SK-N-SH (cell line): ENCODE measurements around the gene DNAH3. TPM values are rescaled to one million over a fixed set of nuclear protein-coding genes. Genes with fewer than 3 reads are reported as not detected.

Experiments
- CTCF ChIA-PET: fragments of 300-600, 350-600 bp; formaldehyde crosslinking; extraction: SDS; loops from one replicate; lab custom pipeline; 2021; lab: Yijun Ruan, JAX
- POLR2A ChIA-PET: fragments of 350-600 bp; sonication (Branson Sonifier 250); formaldehyde crosslinking; extraction: SDS; loops from one replicate; lab custom pipeline; 2020; ENCODE audit warnings: antibody characterized with exemption, inconsistent platforms; lab: Yijun Ruan, JAX
- DNase-seq: peaks from one replicate; pipeline ENCODE4 v3.0.0; 2012
- H2AFZ ChIP-seq: fragments of 200-600 bp; sonication (generic); 2 replicates; pipeline ENCODE4 v1.8.1; 2016; ENCODE audit warnings: antibody characterized with exemption, mild to moderate bottlenecking, low read depth
- H3F3A ChIP-seq: fragments of 200-600 bp; sonication (generic); replicated peaks from 2 replicates; pipeline ENCODE3; 2016; ENCODE audit warnings: antibody characterized with exemption, mild to moderate bottlenecking; ENCODE audit not compliant: insufficient read depth
- H3K27ac ChIP-seq, 2 experiments: fragments of 200-500 bp in 1 of 2; fragments of 200-600 bp in 1 of 2; sonication (Bioruptor generic) in 1 of 2; sonication (generic), shearing (Covaris generic) in 1 of 2; 2 replicates each; pipeline versions ENCODE4 v1.5.1 to v1.6.1; 2014 to 2016; ENCODE audit warnings: low read depth in 2 of 2, inconsistent platforms in 1 of 2, low read length in 1 of 2, mild to moderate bottlenecking in 1 of 2, mixed read lengths in 1 of 2
- H3K27me3 ChIP-seq: fragments of 200-600 bp; sonication (generic), shearing (Covaris generic); 2 replicates; pipeline ENCODE4 v1.6.1; 2016; ENCODE audit warnings: mixed run types; ENCODE audit not compliant: insufficient read depth
- H3K36me3 ChIP-seq, 2 experiments: fragments of 200-500 bp in 1 of 2; fragments of 200-600 bp in 1 of 2; sonication (Bioruptor generic) in 1 of 2; sonication (generic) in 1 of 2; replicated peaks in 1 of 2; 2 replicates each; pipeline versions ENCODE3 to v1.5.1; 2014 to 2016; ENCODE audit warnings: low read length in 1 of 2, mild to moderate bottlenecking in 1 of 2; ENCODE audit not compliant: insufficient read depth in 2 of 2, control insufficient read depth in 1 of 2
- H3K4me1 ChIP-seq, 2 experiments: fragments of 200-500 bp in 1 of 2; fragments of 200-600 bp in 1 of 2; sonication (Bioruptor generic) in 1 of 2; sonication (generic), shearing (Covaris generic) in 1 of 2; 2 replicates each; pipeline versions ENCODE4 v1.5.1 to v1.6.1; 2014 to 2016; ENCODE audit warnings: low read depth in 1 of 2, low read length in 1 of 2, mixed run types in 1 of 2; ENCODE audit not compliant: insufficient read depth in 2 of 2, control insufficient read depth in 1 of 2
- H3K4me2 ChIP-seq: fragments of 200-600 bp; sonication (generic), shearing (Covaris generic); 2 replicates; pipeline ENCODE4 v1.6.1; 2017; ENCODE audit warnings: mixed run types
- H3K4me3 ChIP-seq, 2 experiments: fragments of 200-500 bp in 1 of 2; fragments of 200-600 bp in 1 of 2; sonication (Bioruptor generic) in 1 of 2; sonication (generic), shearing (Covaris generic) in 1 of 2; 2 replicates each; pipeline versions ENCODE4 v1.5.1 to v1.8.1; 2014 to 2016; ENCODE audit warnings: low read depth in 2 of 2, inconsistent platforms in 1 of 2, low read length in 1 of 2, mild to moderate bottlenecking in 1 of 2, mixed read lengths in 1 of 2, moderate library complexity in 1 of 2
- H3K79me2 ChIP-seq: fragments of 200-600 bp; sonication (generic); 2 replicates; pipeline ENCODE4 v1.8.1; 2017; ENCODE audit warnings: mild to moderate bottlenecking; ENCODE audit not compliant: insufficient read depth
- H3K9ac ChIP-seq: fragments of 200-600 bp; sonication (generic); 2 replicates; pipeline ENCODE4 v1.6.1; 2017; ENCODE audit warnings: mixed run types
- H3K9me2 ChIP-seq: fragments of 200-600 bp; sonication (generic); 2 replicates; pipeline ENCODE4 v1.6.1; 2017; ENCODE audit warnings: mixed run types
- H3K9me3 ChIP-seq: fragments of 200-600 bp; sonication (generic); 2 replicates; pipeline ENCODE4 v1.6.1; 2017; ENCODE audit warnings: mixed run types, mild to moderate bottlenecking, moderate library complexity
- H4K20me1 ChIP-seq: fragments of 200-600 bp; sonication (generic); 2 replicates; pipeline ENCODE4 v1.6.1; 2017; ENCODE audit warnings: mild to moderate bottlenecking, mixed run types; ENCODE audit not compliant: insufficient read depth
- CHD2 ChIP-seq: fragments of 150-350 bp; IDR thresholded peaks from 2 replicates; pipeline ENCODE4 v1.6.1; 2018; ENCODE audit warnings: low read length; ENCODE audit not compliant: partially characterized antibody
- ELF1 ChIP-seq: IDR thresholded peaks from 2 replicates; pipeline ENCODE4 v1.4.0; 2012
- EP300 ChIP-seq, 2 experiments: IDR thresholded peaks; 2 replicates each; pipeline versions ENCODE4 v1.4.0 to v1.6.1; 2012; ENCODE audit warnings: borderline replicate concordance in 1 of 2, low read depth in 1 of 2, low read length in 1 of 2
- EZH2phosphoT487 ChIP-seq: fragments of 200-600 bp; sonication (generic); IDR thresholded peaks from 2 replicates; pipeline ENCODE4 v1.6.1; 2017; ENCODE audit warnings: low read depth, mixed run types, mild to moderate bottlenecking, antibody characterized with exemption, moderate library complexity, borderline replicate concordance
- GABPA ChIP-seq: IDR thresholded peaks from 2 replicates; pipeline ENCODE4 v1.4.0; 2012; ENCODE audit warnings: low read depth, mild to moderate bottlenecking
- MXI1 ChIP-seq: IDR thresholded peaks from 2 replicates; pipeline ENCODE4 v1.6.1; 2012; ENCODE audit warnings: mild to moderate bottlenecking, low read depth, low read length, improper control_type of control experiment
- NFIC ChIP-seq: IDR thresholded peaks from 2 replicates; pipeline ENCODE4 v1.4.0; 2012; ENCODE audit warnings: borderline replicate concordance
- RAD21 ChIP-seq: IDR thresholded peaks from 2 replicates; pipeline ENCODE4 v1.6.1; 2012; ENCODE audit warnings: mild to moderate bottlenecking, low read length
- RCOR1 ChIP-seq: fragments of 150-350 bp; IDR thresholded peaks from 2 replicates; pipeline ENCODE4 v1.6.1; 2017; ENCODE audit warnings: antibody characterized with exemption, low read length
- RFX5 ChIP-seq: IDR thresholded peaks from 2 replicates; pipeline ENCODE4 v1.6.1; 2012; ENCODE audit warnings: mild to moderate bottlenecking, improper control_type of control experiment, low read length
- RXRA ChIP-seq: IDR thresholded peaks from 2 replicates; pipeline ENCODE4 v1.4.0; 2012; ENCODE audit warnings: low read depth, mild to moderate bottlenecking, borderline replicate concordance
- SMC3 ChIP-seq: IDR thresholded peaks from 2 replicates; pipeline ENCODE4 v1.6.1; 2012; ENCODE audit warnings: low read depth, low read length, improper control_type of control experiment
- TAF1 ChIP-seq: IDR thresholded peaks from 2 replicates; pipeline ENCODE4 v1.6.1; 2012; ENCODE audit warnings: low read depth, mild to moderate bottlenecking, low read length, moderate library complexity, borderline replicate concordance
- WGBS: methylation state at CpG from one replicate; pipeline ENCODE4 v1.1.6; 2017; ENCODE audit warnings: low lambda C conversion rate; 5-methylcytosine and 5-hydroxymethylcytosine counted together
- polyA plus RNA-seq, 3 experiments: library from polyadenylated mRNA; depleted of rRNA; stranded (reverse); fragments of >200 nt; gene quantifications; 2 replicates each; pipeline ENCODE4 v1.2.3, GENCODE V29; 2012
- TF ChIP-seq, protein P1 (sequence below): fragments of 200-600 bp; sonication (generic); IDR thresholded peaks from 2 replicates; pipeline ENCODE4 v1.6.1; 2017; ENCODE audit warnings: antibody characterized with exemption, mild to moderate bottlenecking, moderate library complexity
- TF ChIP-seq, protein P2 (sequence below): IDR thresholded peaks from 2 replicates; pipeline ENCODE4 v1.6.1; 2012; ENCODE audit warnings: mild to moderate bottlenecking, low read depth, low read length, moderate library complexity
- TF ChIP-seq, protein P3 (sequence below): fragments of 150-350 bp; IDR thresholded peaks from 2 replicates; pipeline ENCODE4 v1.6.1; 2016; ENCODE audit warnings: mild to moderate bottlenecking, low read depth, low read length

Gene DNAH3
- polyA plus RNA-seq, 1 of the 3 experiments (the other 2 are of a cell fraction): not detected

DNA sequence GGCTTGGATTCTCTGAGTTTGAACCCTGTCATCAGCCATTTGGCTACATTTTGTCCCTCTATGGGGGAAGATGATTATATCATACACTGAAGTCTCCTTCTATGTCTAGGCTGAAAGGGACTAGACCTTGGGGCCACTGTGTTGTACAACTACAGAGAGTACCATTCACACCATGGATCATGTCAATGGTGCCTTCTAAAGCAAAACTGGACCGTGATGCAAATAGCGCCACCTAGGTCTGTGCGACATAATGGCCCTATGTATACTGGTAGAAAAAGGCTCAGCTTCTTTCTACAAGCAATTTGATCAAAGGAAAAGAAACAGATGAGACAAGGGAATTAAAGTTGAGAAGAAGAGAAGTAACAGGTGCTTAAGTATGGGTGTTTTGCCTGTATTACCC, 149.4 kb downstream of the DNAH3 start:
- WGBS: 33% methylated on average over 3 of the region's 3 CpGs
- CTCF ChIA-PET: interaction anchor here (1.2 to 1.5 kb wide), 3 partner anchors 13 to 151 kb away, joined by 3 to 4 read pairs (median 3); no protein-coding TSS in a partner anchor
- Histone ChIP-seq H3K4me3 (no peak overlapping the region; a peak in 1 of 4 replicates), H3K27ac (no peak overlapping the region), H3K9me3 (no peaks in the 10 kb centered on the region), H3K9me2 (no peaks in the 10 kb centered on the region), H3K9ac (no peak overlapping the region), H3K4me2 (no peak overlapping the region), H4K20me1 (no peaks in the 10 kb centered on the region), H3K36me3 (no peaks in the 10 kb centered on the region), H3K79me2 (no peaks in the 10 kb centered on the region), H2AFZ (no peak overlapping the region), H3K4me1 (no peaks in the 10 kb centered on the region), H3K27me3 (peaks cover 8% of the 10 kb centered on the region; the same call in 1 of the 2 replicates), H3F3A (no peaks in the 10 kb centered on the region)
- POLR2A ChIA-PET: no interaction called here
- TF ChIP-seq EZH2phosphoT487 (no peak), ELF1 (no peak), TAF1 (no peak), SMC3 (peak; percentile 32), CHD2 (no peak), RAD21 (peak; percentile 51)
- TF ChIP-seq, protein P1, sequence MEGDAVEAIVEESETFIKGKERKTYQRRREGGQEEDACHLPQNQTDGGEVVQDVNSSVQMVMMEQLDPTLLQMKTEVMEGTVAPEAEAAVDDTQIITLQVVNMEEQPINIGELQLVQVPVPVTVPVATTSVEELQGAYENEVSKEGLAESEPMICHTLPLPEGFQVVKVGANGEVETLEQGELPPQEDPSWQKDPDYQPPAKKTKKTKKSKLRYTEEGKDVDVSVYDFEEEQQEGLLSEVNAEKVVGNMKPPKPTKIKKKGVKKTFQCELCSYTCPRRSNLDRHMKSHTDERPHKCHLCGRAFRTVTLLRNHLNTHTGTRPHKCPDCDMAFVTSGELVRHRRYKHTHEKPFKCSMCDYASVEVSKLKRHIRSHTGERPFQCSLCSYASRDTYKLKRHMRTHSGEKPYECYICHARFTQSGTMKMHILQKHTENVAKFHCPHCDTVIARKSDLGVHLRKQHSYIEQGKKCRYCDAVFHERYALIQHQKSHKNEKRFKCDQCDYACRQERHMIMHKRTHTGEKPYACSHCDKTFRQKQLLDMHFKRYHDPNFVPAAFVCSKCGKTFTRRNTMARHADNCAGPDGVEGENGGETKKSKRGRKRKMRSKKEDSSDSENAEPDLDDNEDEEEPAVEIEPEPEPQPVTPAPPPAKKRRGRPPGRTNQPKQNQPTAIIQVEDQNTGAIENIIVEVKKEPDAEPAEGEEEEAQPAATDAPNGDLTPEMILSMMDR: peak; percentile 58
- peak; percentile 26 for DNase-seq

DNA sequence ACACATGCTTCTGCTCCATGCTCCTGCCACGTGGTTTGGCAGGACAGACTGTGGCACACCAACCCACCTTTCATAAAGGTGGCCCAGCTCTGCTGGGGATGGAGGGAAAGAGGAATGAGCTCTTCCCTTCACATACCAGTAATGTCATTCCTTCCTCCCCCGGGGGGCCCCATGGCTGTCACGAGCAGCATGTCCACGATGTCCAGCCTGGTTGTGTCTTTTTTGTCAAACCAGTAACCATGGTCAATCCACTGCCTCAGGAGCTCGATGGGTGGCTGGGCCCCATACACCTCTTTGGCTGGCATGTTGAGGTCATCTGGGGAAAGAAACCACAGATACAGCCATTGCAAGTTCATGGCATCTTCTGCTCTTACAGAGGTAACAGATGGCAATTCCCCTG, 153.5 kb downstream of the DNAH3 start:
- CTCF ChIA-PET: no interaction called here
- H3K4me1 ChIP-seq: no peaks in the 10 kb centered on the region
- H3K36me3 ChIP-seq: no peaks in the 10 kb centered on the region
- no peaks in the 10 kb centered on the region for H4K20me1 ChIP-seq
- H2AFZ ChIP-seq: no peak overlapping the region
- H3K4me2 ChIP-seq: no peak overlapping the region
- 21% methylated on average over 1 of the region's 5 CpGs for WGBS
- DNase-seq: no peak
- no peaks in the 10 kb centered on the region; the same call in 1 of the 2 replicates for H3K27me3 ChIP-seq
- POLR2A ChIA-PET: no interaction called here
- H3K4me3 ChIP-seq: no peak overlapping the region
- H3K27ac ChIP-seq: no peak overlapping the region
- no peaks in the 10 kb centered on the region for H3K9me2 ChIP-seq
- TF ChIP-seq, protein P2, sequence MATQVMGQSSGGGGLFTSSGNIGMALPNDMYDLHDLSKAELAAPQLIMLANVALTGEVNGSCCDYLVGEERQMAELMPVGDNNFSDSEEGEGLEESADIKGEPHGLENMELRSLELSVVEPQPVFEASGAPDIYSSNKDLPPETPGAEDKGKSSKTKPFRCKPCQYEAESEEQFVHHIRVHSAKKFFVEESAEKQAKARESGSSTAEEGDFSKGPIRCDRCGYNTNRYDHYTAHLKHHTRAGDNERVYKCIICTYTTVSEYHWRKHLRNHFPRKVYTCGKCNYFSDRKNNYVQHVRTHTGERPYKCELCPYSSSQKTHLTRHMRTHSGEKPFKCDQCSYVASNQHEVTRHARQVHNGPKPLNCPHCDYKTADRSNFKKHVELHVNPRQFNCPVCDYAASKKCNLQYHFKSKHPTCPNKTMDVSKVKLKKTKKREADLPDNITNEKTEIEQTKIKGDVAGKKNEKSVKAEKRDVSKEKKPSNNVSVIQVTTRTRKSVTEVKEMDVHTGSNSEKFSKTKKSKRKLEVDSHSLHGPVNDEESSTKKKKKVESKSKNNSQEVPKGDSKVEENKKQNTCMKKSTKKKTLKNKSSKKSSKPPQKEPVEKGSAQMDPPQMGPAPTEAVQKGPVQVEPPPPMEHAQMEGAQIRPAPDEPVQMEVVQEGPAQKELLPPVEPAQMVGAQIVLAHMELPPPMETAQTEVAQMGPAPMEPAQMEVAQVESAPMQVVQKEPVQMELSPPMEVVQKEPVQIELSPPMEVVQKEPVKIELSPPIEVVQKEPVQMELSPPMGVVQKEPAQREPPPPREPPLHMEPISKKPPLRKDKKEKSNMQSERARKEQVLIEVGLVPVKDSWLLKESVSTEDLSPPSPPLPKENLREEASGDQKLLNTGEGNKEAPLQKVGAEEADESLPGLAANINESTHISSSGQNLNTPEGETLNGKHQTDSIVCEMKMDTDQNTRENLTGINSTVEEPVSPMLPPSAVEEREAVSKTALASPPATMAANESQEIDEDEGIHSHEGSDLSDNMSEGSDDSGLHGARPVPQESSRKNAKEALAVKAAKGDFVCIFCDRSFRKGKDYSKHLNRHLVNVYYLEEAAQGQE: no peak
- TF ChIP-seq RXRA: no peak
- TF ChIP-seq EZH2phosphoT487: no peak
- TF ChIP-seq EP300 (IDR thresholded peaks at IDR 0.05; ENCODE audit: borderline replicate concordance in 1 of 2, low read depth in 1 of 2, low read length in 1 of 2): no peak
- TF ChIP-seq, protein P1: no peak
- no peak for TF ChIP-seq GABPA
- TF ChIP-seq NFIC: no peak
- no peak for TF ChIP-seq MXI1
- TF ChIP-seq, protein P3, sequence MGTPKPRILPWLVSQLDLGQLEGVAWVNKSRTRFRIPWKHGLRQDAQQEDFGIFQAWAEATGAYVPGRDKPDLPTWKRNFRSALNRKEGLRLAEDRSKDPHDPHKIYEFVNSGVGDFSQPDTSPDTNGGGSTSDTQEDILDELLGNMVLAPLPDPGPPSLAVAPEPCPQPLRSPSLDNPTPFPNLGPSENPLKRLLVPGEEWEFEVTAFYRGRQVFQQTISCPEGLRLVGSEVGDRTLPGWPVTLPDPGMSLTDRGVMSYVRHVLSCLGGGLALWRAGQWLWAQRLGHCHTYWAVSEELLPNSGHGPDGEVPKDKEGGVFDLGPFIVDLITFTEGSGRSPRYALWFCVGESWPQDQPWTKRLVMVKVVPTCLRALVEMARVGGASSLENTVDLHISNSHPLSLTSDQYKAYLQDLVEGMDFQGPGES: no peak
- TF ChIP-seq RFX5: no peak
- no peak for TF ChIP-seq RAD21
- no peak for TF ChIP-seq ELF1
- no peak for TF ChIP-seq RCOR1
- TF ChIP-seq, all 33 proteins: peak for 0
- H3K79me2 ChIP-seq: no peaks in the 10 kb centered on the region
- H3F3A ChIP-seq: no peaks in the 10 kb centered on the region
- H3K9me3 ChIP-seq: no peaks in the 10 kb centered on the region
- H3K9ac ChIP-seq: no peak overlapping the region
